GM18517 (cell line): ENCODE measurements around the gene CASKIN1.
"Not testable (repeated sequence)": the region's sequence is repeated elsewhere in the genome, so short reads cannot be mapped to it uniquely, and the experiment has no call there.

Experiments
- ATAC-seq: cut with Tn5 transposase; IDR thresholded peaks from one replicate; pipeline ENCODE4 v1.9.1; 2021; ENCODE audit warnings: mild to moderate bottlenecking, moderate library complexity; ENCODE audit not compliant: unreplicated experiment

CASKIN1 gene

DNA sequence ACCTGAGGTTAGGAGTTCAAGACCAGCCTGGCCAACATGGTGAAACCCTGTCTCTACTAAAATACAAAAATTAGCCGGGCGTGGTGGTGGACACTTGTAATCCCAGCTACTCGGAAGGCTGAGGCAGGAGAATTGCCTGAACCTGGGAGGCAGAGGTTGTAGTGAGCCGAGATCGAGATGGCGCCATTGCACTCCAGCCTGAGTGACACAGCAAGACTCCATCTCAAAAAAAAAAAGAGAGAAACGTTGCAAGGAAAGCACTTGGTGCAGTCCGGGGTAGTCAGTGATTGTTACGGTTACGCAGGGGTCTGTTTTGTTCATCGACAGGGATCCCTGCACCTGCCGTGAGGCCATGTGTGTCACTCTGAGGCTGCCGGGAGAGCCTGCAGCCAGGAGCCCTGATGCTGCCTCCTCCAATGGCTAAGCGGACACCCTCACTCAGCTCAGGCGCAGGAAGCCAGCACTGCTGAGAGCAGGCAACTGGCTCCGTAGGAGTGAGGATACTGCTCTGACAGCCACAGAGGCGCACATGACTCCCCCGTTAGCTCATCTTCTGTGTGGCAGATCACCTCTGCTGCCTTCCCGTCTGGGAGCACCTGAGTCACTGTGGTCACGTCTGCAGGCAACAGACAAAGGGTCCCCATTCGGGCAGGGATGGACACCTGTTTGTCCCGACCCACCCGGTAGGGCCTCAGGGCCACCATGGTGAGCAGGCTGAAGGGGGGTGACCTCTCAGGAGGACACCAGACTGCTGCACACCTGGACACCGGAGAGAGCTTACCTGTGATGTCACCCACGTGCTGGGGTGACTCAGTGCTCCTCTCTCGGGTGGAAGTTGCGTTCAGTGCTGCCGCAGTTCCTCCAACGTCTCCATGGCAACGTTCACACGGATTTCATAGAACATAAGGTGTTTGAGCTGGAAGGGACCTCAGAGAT, 53.2 kb downstream of the CASKIN1 start:
- no peak for ATAC-seq

DNA sequence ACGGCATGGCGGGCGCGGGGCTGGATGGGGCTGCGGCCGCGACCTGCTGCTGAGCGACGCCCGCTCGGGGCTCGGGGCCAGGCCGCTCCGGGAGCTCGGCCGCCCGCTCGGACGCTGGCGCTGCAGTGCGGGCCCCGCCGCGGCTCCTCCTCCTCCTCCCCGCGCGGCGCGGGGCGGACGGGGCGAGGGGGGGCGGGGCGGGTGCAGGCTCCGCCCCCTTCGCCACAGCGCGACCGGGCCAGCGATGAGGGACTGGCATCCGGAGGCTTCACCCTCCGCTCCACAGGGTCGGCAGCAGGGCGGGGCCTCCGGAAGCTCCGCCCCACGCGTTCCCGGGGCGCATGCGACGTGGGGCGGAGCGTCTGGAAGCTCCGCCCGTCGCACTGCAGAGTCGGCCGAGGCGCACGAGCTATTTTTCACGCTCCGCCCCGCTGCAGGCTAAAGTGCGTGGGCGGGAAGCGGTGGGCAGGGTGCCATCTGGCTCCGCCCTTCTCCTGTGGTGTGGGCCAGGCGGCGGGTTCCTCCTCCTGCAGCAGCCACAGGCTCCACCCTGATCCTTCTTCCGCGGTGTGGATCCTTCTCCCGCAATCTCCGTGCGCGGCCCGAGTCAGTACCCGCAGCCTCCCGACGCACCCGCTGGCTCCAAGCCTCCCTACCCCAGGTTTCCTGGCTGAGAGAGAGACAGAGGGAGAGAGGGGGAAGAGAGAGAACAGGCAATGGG, 60.5 kb downstream of the CASKIN1 start, which contains the start of gene PKD1:
Gene PKD1 (minus strand): TSS at position 129 of the 721 bp plus-strand sequence. CDS start 209 bp downstream, outside the sequence.
- not testable (repeated sequence) for ATAC-seq

DNA sequence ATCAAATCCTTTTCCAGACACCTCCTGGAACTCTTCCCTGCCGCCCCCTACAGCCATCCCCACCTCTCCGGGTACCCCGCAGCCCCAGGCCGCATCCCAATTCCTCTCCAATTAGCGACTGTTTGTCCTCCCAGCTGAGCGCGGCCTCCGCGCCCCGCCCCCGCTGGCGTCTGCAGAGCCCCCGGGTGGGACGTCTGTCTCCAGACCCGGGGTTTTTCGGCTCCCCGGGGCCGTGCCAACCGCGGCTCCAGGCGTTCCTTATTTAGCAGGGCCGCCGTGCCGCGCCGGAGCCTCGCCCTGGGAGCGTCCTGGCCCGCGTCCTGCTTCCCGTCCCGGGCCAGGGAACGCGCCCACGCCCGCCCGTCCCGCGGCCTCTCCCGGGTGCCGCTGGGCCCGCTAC, 61.3 kb downstream of the CASKIN1 start:
- not testable (repeated sequence) for ATAC-seq

DNA sequence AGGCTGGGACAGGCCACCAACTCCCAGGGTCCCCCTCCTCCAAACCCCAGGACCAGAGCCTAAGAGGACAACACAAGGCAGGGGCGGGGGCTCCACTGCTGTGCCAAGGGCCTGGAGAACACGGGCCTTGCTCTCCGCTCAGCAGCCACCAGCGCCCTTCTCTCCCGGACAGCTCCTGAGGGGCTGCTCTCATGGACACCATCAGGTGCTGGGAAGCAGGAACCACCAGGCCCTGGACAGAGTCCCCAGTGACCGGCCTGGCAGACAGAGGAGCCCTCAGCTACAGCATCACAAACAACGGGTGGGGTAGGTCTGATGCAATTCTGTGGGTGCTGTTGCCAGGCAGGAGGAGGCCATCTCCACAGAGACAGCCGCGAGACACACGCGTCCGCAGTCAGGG, 62.6 kb downstream of the CASKIN1 start:
- not testable (repeated sequence) for ATAC-seq

DNA sequence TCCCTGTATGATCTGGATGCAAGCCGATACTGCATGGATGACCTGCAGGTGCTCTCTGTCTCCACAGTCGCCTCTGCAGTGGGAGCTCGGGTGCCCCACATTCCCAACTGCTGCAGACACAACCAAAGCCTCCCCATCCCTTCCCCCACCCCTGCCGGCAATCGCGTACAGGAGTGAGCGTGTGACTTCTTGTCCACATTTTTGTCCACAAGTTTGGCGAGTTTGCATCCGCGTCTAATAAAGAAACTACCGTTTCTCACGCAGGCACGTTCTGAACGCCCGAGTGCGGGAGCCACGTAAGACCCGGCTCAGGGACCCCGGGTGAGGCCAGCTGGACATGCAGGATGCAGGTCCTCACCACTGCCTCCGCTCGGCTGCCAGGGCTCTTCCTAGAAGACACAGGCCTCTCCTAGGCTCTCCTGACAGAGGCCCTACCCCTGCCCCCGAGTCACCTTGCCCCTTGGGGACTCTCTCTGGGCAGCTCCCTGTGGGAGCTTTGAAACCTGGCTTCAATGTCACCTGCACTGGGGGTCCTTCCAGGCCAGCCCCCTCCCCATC, 66.4 kb downstream of the CASKIN1 start:
- ATAC-seq, result not testable (repeated sequence)

DNA sequence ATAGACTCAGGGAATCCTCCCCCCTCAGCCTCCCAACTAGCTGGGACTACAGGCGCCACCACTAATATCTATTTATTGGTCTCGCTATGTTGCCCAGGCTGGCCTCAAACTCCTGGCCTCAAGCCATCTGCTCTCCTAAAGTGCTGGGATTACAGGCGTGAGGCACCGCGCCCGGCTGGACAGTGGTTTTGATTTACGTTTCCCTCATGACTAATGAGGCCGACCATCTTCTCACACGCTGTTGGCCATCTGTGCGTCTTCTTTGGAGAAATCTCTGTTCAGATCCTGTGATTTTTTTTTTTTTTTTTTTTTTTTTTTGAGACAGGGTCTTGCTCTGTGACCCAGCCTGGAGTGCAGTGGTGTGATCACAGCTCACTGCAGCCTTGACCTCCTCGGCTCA, 67.2 kb downstream of the CASKIN1 start:
- ATAC-seq, result not testable (repeated sequence)

DNA sequence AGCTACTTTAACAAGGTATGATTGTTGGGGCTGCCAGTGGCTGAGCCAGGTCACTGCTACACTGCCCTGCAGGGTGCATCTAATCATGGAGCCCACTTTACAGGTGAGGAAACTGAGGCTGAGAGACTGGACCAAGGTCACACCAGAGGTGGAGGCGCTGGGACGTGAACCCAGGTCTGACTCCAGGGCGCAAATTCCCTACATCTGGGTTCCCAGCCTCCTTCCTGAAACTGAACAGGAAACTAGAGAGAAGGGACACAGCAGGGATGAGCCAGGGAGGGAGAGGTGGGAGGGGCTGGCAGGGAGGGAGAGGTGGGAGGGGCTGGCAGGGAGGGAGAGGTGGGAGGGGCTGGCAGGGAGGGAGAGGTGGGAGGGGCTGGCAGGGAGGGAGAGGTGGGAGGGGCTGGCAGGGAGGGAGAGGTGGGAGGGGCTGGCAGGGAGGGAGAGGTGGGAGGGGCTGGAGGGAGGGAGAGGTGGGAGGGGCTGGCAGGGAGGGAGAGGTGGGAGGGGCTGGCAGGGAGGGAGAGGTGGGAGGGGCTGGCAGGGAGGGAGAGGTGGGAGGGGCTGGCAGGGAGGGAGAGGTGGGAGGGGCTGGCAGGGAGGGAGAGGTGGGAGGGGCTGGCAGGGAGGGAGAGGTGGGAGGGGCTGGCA, 68.7 kb downstream of the CASKIN1 start:
- ATAC-seq, result not testable (repeated sequence)
